Lower lobe of right lung (tissue), 2 donors: ENCODE measurements around the gene RPL22. TPM values are rescaled to one million over a fixed set of nuclear protein-coding genes. Genes with fewer than 3 reads are reported as not detected.

ENCODE experiments used
- ATAC-seq, 2 donors: fragments of 200-7000 bp; cut with Tn5 transposase; one replicate each; pipeline ENCODE4 v1.9.1; 2020 to 2022; ENCODE audit warnings: mild to moderate bottlenecking in 2 of 2, moderate library complexity in 2 of 2
- DNase-seq: peaks from one replicate; pipeline ENCODE4 v3.0.0-alpha.2; 2020
- H3K27ac ChIP-seq: fragments of 200-600 bp; one replicate; pipeline ENCODE4 v1.8.0; 2022
- H3K27me3 ChIP-seq: fragments of 200-600 bp; one replicate; pipeline ENCODE4 v1.8.0; 2022; ENCODE audit warnings: low read depth
- H3K36me3 ChIP-seq: fragments of 200-600 bp; one replicate; pipeline ENCODE4 v1.8.0; 2022; ENCODE audit warnings: mild to moderate bottlenecking
- H3K4me1 ChIP-seq: fragments of 200-600 bp; one replicate; pipeline ENCODE4 v1.8.0; 2022
- H3K4me3 ChIP-seq: fragments of 200-600 bp; one replicate; pipeline ENCODE4 v1.8.0; 2022; ENCODE audit warnings: mild to moderate bottlenecking
- H3K9me3 ChIP-seq: fragments of 200-600 bp; one replicate; pipeline ENCODE4 v1.8.0; 2022
- CTCF ChIP-seq: fragments of 200-600 bp; IDR thresholded peaks from one replicate; pipeline ENCODE4 v1.8.0; 2022; ENCODE audit warnings: antibody characterized with exemption, mild to moderate bottlenecking
- intact Hi-C: fragments of 100-400 bp; cut with DNase I; formaldehyde crosslinking; loops from one replicate; pipeline ENCODE4 v1.11.0; 2022
- total RNA-seq: library from RNA; stranded (reverse); fragmentation: NEBNext Ultra II Directional; extraction: Animal tissue kit (Norgen Biotek cat#: 25700); gene quantifications from one replicate; pipeline ENCODE4 v1.2.1, GENCODE V29; 2021
- donor health status: DM: no; HTN: yes; CAD: no; lungs with severe emphysema.

RPL22 gene
- total RNA-seq, 1 donor from 2014 or later: 317 TPM

DNA sequence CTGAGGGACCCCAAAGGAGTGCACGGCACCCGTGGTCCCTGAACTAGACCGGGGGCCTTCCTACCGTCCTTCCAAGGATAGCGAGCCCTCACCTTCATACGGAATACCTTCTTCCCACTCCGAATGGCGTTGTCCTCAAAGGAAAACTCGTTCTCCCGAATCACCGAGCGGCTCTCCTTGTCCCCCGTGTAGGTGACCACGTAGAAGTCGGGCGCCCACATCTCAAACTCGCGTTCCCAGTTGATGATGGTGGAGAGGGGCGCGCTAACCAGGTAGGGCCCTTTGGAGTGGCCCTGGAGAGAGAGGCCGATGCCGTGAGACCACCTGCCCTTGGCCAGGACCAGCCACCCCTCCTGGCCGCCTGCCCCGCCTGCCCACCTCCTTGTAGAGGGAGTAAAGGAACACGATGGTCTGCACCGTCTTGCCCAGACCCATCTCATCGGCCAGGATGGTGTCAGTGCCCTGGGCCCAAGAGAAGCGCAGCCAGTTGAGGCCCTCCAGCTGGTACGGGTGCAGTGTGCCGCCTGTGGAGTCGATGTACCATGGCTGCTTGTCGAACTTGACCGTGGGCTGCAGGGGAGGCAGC lies 57.3 kb downstream of the RPL22 start:
- peak in 1 of 2 donors; percentile 11 for ATAC-seq

GRCh38 chr1:6141592-6141991 lies 57.8 kb downstream of the RPL22 start:
- Histone ChIP-seq H3K9me3 (no peaks in the 10 kb centered on the region), H3K27ac (no peak overlapping the region), H3K4me3 (no peak overlapping the region), H3K36me3 (no peaks in the 10 kb centered on the region), H3K4me1 (no peaks in the 10 kb centered on the region), H3K27me3 (peaks cover 2% of the 10 kb centered on the region)
- ATAC-seq: no peak
- no peak for TF ChIP-seq CTCF
- no peak for DNase-seq
- intact Hi-C loops: no loop called here

More for the DNA sequence above, 57.3 kb downstream of the RPL22 start:
- peaks cover 8% of the 10 kb centered on the region for H3K27me3 ChIP-seq
- no peaks in the 10 kb centered on the region for H3K36me3 ChIP-seq
- intact Hi-C loops: no loop called here
- no peak overlapping the region for H3K4me3 ChIP-seq
- H3K9me3 ChIP-seq: no peaks in the 10 kb centered on the region
- TF ChIP-seq CTCF: no peak
- H3K27ac ChIP-seq: no peak overlapping the region
- no peak for DNase-seq
- H3K4me1 ChIP-seq: no peaks in the 10 kb centered on the region

DNA sequence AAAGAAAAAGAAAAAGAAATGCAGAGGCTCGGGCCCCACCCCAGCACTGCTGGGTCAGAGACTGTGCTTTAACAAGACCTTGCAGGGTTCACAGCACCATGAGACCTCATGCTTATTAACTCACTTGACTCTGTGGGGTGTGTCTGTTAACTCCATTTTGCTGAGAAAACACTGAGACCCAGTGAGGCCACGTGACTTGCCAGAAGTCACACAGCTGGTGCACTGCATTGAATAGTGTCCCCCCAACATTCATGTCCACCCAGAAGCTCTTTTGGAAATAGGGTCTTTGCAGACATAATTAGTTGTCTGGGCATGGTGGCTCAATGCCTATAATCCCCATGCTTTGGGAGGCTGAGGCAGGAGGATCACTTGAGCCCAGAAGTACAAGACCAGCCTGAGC lies 59.0 kb downstream of the RPL22 start:
- ATAC-seq (no peak), DNase-seq (no peak)
- no peaks in the 10 kb centered on the region for H3K9me3 ChIP-seq
- H3K27ac ChIP-seq: no peak overlapping the region
- no peak for TF ChIP-seq CTCF
- H3K27me3 ChIP-seq: peaks cover under 1% of the 10 kb centered on the region
- no peaks in the 10 kb centered on the region for H3K4me1 ChIP-seq
- intact Hi-C loops: no loop called here
- H3K4me3 ChIP-seq: no peak overlapping the region
- H3K36me3 ChIP-seq: no peaks in the 10 kb centered on the region

DNA sequence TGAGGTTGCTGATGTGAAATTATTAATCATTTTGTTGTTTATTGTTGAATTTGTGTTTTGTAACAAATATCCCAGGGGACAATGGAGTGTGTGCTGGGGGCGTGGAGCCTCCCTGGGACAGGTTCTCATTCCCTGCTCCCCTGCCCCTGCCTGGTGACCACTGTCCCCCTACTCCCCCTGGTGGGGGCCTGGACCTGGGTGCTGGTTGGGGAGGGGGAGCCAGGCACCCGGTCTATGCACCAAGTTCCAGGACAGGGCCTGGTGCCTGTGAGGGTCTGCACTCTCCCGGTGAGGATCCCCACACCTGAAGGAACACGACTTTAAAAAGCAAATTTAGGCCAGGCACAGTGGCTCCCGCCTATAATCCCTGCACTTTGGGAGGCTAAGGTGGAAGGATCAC lies 61.6 kb downstream of the RPL22 start:
- H3K9me3 ChIP-seq: no peaks in the 10 kb centered on the region
- TF ChIP-seq CTCF: no peak
- peaks cover 13% of the 10 kb centered on the region for H3K27me3 ChIP-seq
- no peak overlapping the region for H3K4me3 ChIP-seq
- DNase-seq (peak; percentile 11), ATAC-seq (no peak)
- intact Hi-C loops: no loop called here
- H3K36me3 ChIP-seq: no peaks in the 10 kb centered on the region
- H3K4me1 ChIP-seq: no peaks in the 10 kb centered on the region
- no peak overlapping the region for H3K27ac ChIP-seq

- no peak for TF ChIP-seq CTCF
These were observed 62.7 kb downstream of the RPL22 start for GRCh38 chr1:6136516-6137220.

More at GRCh38 chr1:6136516-6137220, 62.7 kb downstream of the RPL22 start:
- Histone ChIP-seq H3K4me1 (no peaks in the 10 kb centered on the region), H3K9me3 (no peaks in the 10 kb centered on the region), H3K27me3 (peaks cover 13% of the 10 kb centered on the region), H3K36me3 (no peaks in the 10 kb centered on the region), H3K27ac (no peak overlapping the region), H3K4me3 (no peak overlapping the region)
- DNase-seq: peak; percentile 21
- no peak for ATAC-seq
- intact Hi-C loops: no loop called here

Other genes starting within 250 kb of the RPL22 start
- gene NPHP4, start 207.2 kb downstream of the RPL22 start, total RNA-seq: 16.1 TPM
- gene KCNAB2, start 153.7 kb downstream of the RPL22 start, total RNA-seq: 119 TPM
- 0.56 TPM for gene CHD5, start 19.3 kb downstream of the RPL22 start, total RNA-seq
- 14.0 TPM for gene RNF207, start 6.5 kb upstream of the RPL22 start, total RNA-seq
- gene ICMT, start 36.4 kb upstream of the RPL22 start, total RNA-seq: 49.0 TPM
- not detected for gene HES3, start 44.6 kb upstream of the RPL22 start, total RNA-seq
- gene GPR153, start 61.5 kb upstream of the RPL22 start, total RNA-seq: 16.6 TPM
- 28.5 TPM for gene ACOT7, start 194.2 kb upstream of the RPL22 start, total RNA-seq
- gene HES2, start 220.3 kb upstream of the RPL22 start, total RNA-seq: 6.4 TPM
- gene ESPN, start 225.2 kb upstream of the RPL22 start, total RNA-seq: 8.3 TPM